Testis (tissue), 3 donors: ENCODE measurements around the gene ADGRD1. TPM values are rescaled to one million over a fixed set of nuclear protein-coding genes. Genes with fewer than 3 reads are reported as not detected.

Experiments
- DNase-seq: peaks from one replicate; pipeline ENCODE4 v3.0.0-alpha.2; 2019
- H3K27ac ChIP-seq, 2 donors: fragments of 200-600 bp; sonication (generic); one replicate each; pipeline ENCODE4 v1.5.1; 2019
- H3K27me3 ChIP-seq: fragments of 200-600 bp; sonication (generic); one replicate; pipeline ENCODE4 v1.5.1; 2019
- H3K36me3 ChIP-seq: fragments of 200-600 bp; sonication (generic); one replicate; pipeline ENCODE4 v1.5.1; 2017; ENCODE audit warnings: low read depth; ENCODE audit errors: missing control alignments
- H3K4me1 ChIP-seq: fragments of 200-600 bp; sonication (generic); one replicate; pipeline ENCODE4 v1.5.1; 2019
- H3K4me3 ChIP-seq, 2 donors: fragments of 200-600 bp; sonication (generic); one replicate each; pipeline ENCODE4 v1.5.1; 2017 to 2019
- H3K9me3 ChIP-seq: fragments of 200-600 bp; sonication (generic); one replicate; pipeline ENCODE4 v1.5.1; 2017
- POLR2A ChIP-seq: fragments of 450-650 bp; IDR thresholded peaks from one replicate; pipeline ENCODE4 v1.6.1; 2017; ENCODE audit warnings: antibody characterized with exemption, mild to moderate bottlenecking, moderate library complexity
- WGBS, 2 donors: methylation state at CpG; one replicate each; pipeline ENCODE4 v1.1.5; 2018; 5-methylcytosine and 5-hydroxymethylcytosine counted together
- intact Hi-C: fragments of 100-400 bp; cut with DNase I; formaldehyde crosslinking; loops from one replicate; pipeline ENCODE4 v1.15.1; 2023; ENCODE audit warnings: low total_unique reads
- polyA plus RNA-seq: library from polyadenylated mRNA; stranded (reverse); fragments of 350-450 nt; fragmentation: Illumina TruSeq; extraction: RNeasy Lipid Tissue Mini Kit (QIAGEN cat#74804); gene quantifications from one replicate; pipeline ENCODE4 v1.2.3, GENCODE V29; 2014; ENCODE audit warnings: low read depth, low replicate concordance; ENCODE audit not compliant: insufficient read depth
- total RNA-seq, 2 donors: library from RNA; depleted of rRNA; stranded (reverse); fragments of >200 nt; gene quantifications; one replicate each; pipeline ENCODE4 v1.2.3, GENCODE V29; 2016
- TF ChIP-seq, protein P1 (sequence below), 3 experiments: fragments of 450-650 bp in 2 of 3; fragments of 200-600 bp in 1 of 3; sonication (generic) in 1 of 3; IDR thresholded peaks; one replicate each; pipeline ENCODE4 v1.5.1; 2016 to 2019; ENCODE audit warnings: antibody characterized with exemption in 3 of 3, mild to moderate bottlenecking in 2 of 3, moderate library complexity in 1 of 3

The ADGRD1 gene
- total and polyA plus RNA-seq, 3 donors from 2014 or later: 27.2 to 43.2 (median 42.8) TPM

GRCh38 chr12:130965214-130965613 is 11.5 kb downstream of the ADGRD1 start:
- Histone ChIP-seq H3K9me3 (no peaks in the 10 kb centered on the region), H3K36me3 (no peaks in the 10 kb centered on the region), H3K27me3 (no peaks in the 10 kb centered on the region), H3K4me3 (no peak overlapping the region), H3K27ac (no peak overlapping the region), H3K4me1 (no peaks in the 10 kb centered on the region)
- intact Hi-C loops: no loop called here
- TF ChIP-seq, protein P1, sequence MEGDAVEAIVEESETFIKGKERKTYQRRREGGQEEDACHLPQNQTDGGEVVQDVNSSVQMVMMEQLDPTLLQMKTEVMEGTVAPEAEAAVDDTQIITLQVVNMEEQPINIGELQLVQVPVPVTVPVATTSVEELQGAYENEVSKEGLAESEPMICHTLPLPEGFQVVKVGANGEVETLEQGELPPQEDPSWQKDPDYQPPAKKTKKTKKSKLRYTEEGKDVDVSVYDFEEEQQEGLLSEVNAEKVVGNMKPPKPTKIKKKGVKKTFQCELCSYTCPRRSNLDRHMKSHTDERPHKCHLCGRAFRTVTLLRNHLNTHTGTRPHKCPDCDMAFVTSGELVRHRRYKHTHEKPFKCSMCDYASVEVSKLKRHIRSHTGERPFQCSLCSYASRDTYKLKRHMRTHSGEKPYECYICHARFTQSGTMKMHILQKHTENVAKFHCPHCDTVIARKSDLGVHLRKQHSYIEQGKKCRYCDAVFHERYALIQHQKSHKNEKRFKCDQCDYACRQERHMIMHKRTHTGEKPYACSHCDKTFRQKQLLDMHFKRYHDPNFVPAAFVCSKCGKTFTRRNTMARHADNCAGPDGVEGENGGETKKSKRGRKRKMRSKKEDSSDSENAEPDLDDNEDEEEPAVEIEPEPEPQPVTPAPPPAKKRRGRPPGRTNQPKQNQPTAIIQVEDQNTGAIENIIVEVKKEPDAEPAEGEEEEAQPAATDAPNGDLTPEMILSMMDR (IDR thresholded peaks at IDR 0.05): no peak
- no peak for TF ChIP-seq POLR2A
- no peak for DNase-seq
- 78 to 79% methylated on average over 6 of the region's 6 CpGs for WGBS, 2 donors

DNA sequence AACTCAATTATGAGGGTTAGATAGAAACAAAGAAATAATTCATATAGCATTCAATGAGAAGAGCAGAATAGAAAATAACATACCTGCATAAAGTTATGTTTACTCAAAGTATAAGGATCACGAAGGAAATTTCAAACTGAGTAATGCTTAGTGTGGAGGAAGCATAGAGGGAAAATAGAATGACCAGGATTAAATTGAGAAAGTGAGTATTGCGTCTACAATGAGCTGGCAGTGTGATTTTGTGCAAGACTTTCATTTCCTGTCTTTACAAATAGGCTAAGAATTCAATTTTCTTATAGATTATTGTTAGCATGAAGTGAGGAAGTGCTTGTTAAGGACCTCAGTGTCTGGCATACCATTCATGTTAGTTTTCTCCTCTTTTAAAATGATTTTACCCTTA is 12.0 kb downstream of the ADGRD1 start:
- DNase-seq: no peak
- WGBS, 2 donors: 85 to 91% methylated on average over 2 of the region's 2 CpGs
- Histone ChIP-seq H3K27me3 (no peaks in the 10 kb centered on the region), H3K4me1 (no peaks in the 10 kb centered on the region), H3K9me3 (no peaks in the 10 kb centered on the region), H3K4me3 (no peak overlapping the region), H3K27ac (no peak overlapping the region), H3K36me3 (no peaks in the 10 kb centered on the region)
- TF ChIP-seq, protein P1 (IDR thresholded peaks at IDR 0.05): no peak
- TF ChIP-seq POLR2A: no peak
- intact Hi-C loops: no loop called here

DNA sequence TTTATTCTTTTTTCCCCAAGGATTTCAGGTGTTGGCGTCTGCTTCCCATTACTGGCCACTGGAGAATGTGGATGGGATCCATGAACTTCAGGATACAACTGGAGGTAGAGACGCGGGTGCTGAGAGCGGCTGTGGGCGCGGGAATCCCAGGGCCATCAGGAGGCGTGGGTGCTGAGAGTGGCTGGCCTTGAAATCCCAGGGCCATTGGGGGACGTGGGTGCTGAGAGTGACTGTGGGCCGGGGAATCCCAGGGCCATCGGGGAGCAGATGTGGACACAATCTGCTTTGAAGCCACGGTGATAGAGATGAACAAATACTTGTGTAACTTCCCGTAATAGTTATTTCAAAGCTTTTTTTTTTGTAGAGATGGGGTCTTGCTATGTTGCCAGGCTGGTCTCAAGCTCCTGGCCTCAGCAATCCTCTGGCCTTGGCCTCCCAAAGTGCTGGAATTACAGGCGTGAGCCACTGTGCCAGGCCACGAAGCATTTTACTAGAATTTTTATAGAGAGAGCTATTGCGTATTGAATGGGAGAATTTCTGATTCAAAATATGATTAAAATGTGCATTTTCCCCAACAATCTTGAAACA is 12.8 kb downstream of the ADGRD1 start:
- no peaks in the 10 kb centered on the region for H3K4me1 ChIP-seq
- WGBS, 2 donors: 84 to 88% methylated on average over 15 of the region's 15 CpGs
- TF ChIP-seq, protein P1 (IDR thresholded peaks at IDR 0.05): no peak
- TF ChIP-seq POLR2A: no peak
- no peaks in the 10 kb centered on the region for H3K27me3 ChIP-seq
- H3K4me3 ChIP-seq: no peak overlapping the region
- no peak overlapping the region for H3K27ac ChIP-seq
- H3K9me3 ChIP-seq: no peaks in the 10 kb centered on the region
- H3K36me3 ChIP-seq: no peaks in the 10 kb centered on the region
- intact Hi-C loops: no loop called here
- DNase-seq: no peak

DNA sequence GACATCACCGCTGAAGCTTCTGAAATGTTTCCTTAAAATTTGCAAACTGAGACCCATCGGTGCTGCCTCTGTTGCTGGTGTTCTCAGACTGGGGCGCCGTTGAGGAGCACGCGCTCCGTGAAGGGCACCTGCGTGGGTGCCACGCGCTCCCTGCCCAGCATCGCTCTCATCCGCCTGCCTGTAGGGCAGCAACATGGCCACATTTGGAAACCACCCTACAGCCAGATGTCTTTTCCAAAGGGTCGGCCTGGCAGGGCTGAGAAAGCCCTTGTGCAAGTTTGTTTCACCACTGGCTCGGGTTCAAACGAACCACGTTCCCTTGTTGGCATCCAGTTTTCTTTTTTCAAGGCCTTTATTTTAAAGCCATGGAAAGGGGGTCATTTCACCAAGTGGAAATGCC is 13.9 kb downstream of the ADGRD1 start:
- no peaks in the 10 kb centered on the region for H3K9me3 ChIP-seq
- 84 to 93% methylated on average over 16 of the region's 16 CpGs for WGBS, 2 donors
- H3K4me1 ChIP-seq: no peaks in the 10 kb centered on the region
- no peak overlapping the region for H3K4me3 ChIP-seq
- no peaks in the 10 kb centered on the region for H3K36me3 ChIP-seq
- intact Hi-C loops: no loop called here
- H3K27ac ChIP-seq: no peak overlapping the region
- H3K27me3 ChIP-seq: no peaks in the 10 kb centered on the region
- no peak for DNase-seq
- TF ChIP-seq, protein P1 (IDR thresholded peaks at IDR 0.05): no peak
- TF ChIP-seq POLR2A: no peak

GRCh38 chr12:130968611-130969010 is 14.9 kb downstream of the ADGRD1 start:
- no peaks in the 10 kb centered on the region for H3K27me3 ChIP-seq
- no peak overlapping the region for H3K27ac ChIP-seq
- intact Hi-C loops: no loop called here
- DNase-seq: no peak
- no peaks in the 10 kb centered on the region for H3K9me3 ChIP-seq
- WGBS, 2 donors: 93 to 96% methylated on average over 7 of the region's 7 CpGs
- TF ChIP-seq, protein P1 (IDR thresholded peaks at IDR 0.05): no peak
- no peak for TF ChIP-seq POLR2A
- H3K4me3 ChIP-seq: no peak overlapping the region
- H3K36me3 ChIP-seq: no peaks in the 10 kb centered on the region
- H3K4me1 ChIP-seq: no peaks in the 10 kb centered on the region
